ENCODE measurements around the gene INO80B.
"Not testable (repeated sequence)": the region's sequence is repeated elsewhere in the genome, so short reads cannot be mapped to it uniquely, and the experiment has no call there.

The INO80B gene

GRCh38 chr2:74425523-74425922 is 29.4 kb upstream of the INO80B start:
- FAIRE-seq: no peak

DNA sequence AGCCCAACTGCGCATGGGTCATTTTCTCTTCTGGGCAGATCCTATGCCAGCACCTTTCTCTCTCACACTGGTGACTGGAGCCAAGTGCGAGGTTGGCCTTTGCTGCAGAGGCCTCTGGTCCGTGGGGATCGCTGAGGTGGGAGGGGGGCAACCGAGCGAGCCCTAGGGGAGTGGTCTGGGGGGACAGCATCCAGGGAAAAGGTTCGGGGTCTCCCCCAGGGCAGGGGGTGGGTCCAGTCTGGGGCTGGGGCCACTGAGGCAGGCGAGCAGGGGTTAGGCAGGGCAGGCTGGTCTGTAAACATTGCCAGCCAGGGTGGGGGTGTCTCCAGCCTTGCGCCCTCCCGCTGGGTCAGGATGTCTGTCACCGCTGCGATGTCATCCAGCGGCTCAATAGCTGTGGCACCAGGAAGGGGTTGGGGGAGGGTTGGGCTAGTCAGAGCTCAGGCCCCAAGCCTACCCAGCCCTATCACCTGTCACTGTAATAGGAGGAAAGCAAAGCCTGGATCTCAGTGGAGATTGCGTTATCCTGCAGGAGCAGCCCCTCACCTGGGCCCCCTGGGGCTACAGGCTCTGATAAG is 28.6 kb upstream of the INO80B start:
- DNase-seq (ENCODE audit: low spot score) (no peak), FAIRE-seq (no peak)

More at GRCh38 chr2:74425523-74425922, 29.4 kb upstream of the INO80B start:
- peak; percentile 66 for DNase-seq (ENCODE audit: low spot score)

DNA sequence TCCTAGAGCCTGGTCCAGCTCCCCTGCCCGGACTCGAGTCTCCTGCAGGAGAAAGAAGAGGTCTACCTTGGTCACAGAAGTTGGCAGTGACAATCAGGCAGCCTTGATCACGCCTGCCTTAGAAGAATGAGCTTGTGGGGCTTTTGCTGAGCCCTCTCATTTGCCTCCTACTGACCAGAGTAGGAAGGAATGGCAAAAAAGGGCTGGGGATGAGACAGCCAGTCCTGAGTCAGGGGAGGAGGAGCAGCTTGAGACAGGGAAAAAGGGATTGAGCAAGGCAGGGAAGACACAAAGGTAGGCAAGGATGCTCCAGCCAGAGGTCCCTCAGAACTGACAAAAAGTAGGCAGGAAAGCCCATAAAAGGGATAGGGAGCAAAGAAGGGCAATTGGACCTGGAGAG is 27.3 kb upstream of the INO80B start:
- FAIRE-seq: no peak

GRCh38 chr2:74428675-74429074 is 26.2 kb upstream of the INO80B start:
- DNase-seq (ENCODE audit: low spot score): no peak
- no peak for FAIRE-seq

More for the DNA sequence above, 27.3 kb upstream of the INO80B start:
- no peak for DNase-seq (ENCODE audit: low spot score)

- FAIRE-seq: no peak
- no peak for DNase-seq (ENCODE audit: low spot score)
These were observed 25.1 kb upstream of the INO80B start for GRCh38 chr2:74429487-74430451.

DNA sequence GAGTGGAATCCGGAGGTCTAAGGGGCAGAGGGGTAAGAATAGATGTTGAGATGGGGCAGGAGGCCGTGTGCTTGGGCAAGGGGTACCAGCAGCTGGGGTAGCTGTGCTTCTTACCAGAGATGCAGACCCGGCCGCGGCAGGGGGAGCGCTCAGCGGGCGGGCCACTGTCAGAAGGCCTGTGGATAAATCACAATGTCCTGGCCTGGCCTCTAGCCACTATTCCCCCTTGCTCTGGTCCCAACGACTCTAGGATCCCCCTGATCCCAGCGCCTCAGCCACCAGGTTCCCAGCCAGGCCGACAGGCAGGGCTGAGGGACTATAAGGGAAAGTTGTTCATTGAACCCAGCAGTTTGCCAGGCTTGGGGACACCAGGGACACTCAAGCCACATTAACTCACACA is 24.4 kb upstream of the INO80B start:
- FAIRE-seq (no peak), DNase-seq (ENCODE audit: low spot score) (no peak)

- no peak for FAIRE-seq
- no peak for DNase-seq (ENCODE audit: low spot score)
These were observed 18.6 kb upstream of the INO80B start for GRCh38 chr2:74436111-74436805.

DNA sequence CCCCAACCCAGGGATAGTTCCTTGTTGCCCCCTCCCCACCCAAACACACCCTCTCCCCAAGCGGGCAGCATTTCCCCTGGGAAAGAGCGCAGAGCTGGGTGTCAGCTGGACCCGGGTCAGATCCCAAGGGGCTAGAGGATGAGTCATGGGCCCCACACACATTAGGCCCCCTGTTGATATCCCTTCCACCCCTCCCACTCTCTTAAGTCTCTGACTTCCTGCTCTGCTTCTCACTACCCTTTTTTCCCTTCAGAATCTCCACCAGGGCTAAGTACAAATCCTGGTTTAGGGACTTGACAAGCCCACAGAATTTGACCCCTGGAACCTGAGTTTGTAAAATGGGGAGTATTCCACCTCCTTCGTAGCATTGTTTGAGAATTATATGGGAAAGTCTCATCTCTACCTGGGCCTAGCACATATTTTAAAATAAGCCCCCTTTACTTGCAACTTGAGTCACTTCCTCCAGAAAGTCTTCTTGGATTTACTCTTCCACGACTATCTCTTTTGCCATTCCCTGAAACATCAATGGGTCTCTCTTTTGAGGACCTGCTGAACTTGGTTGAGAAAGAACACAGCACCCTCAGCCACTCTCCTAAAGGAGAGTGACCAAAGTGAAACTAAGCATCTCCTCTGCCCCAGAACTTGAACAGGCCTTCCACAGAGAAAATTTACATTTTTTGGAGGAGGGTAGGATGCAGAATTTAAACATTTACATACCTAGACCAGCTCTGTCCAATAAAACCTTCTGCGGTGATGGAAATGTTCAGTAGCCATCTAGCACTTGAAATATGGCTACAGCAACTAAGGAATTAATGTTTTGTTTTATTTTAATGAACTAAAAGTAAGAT is 17.8 kb upstream of the INO80B start:
- DNase-seq (ENCODE audit: low spot score): no peak
- no peak for FAIRE-seq

DNA sequence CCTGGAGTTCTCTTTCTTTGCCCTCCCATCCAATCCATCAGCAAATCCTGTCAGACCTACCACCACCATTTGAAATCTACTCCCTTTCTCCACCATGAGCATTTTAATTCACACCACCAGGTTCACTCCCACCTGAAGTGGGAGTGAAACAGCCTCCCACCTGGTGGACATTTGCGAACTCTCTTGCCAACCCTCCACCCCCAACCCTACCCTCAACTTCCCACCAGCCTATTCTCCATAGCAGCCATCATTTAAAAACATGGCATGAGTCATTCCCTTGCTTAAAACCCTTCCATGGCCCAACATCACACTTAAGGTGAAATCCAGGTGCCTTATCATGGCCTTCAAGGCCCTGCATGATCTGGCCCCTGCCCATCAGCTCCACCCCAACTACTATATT is 16.6 kb upstream of the INO80B start:
- FAIRE-seq: no peak

DNA sequence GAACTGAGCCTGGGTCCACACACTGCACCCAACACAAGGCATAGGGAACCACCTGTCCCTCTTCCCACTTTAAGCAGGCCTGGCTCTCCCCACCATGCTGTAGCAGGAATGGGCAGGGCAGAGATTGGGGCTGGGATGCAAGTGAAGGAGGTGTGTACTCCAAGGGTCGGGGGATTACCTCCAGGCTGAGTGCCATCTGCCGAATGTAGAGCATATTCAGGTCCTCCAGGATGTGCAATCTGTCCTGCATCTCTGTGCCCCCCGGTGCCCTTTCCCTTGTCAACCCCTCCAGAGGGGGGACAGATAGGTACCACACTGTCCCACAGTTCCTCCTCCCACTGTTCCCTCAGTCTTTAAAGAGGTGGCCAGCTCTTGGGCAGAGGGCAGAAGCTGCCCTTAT is 15.5 kb upstream of the INO80B start:
- DNase-seq (ENCODE audit: low spot score) (no peak), FAIRE-seq (no peak)

More for the DNA sequence above, 16.6 kb upstream of the INO80B start:
- no peak for DNase-seq (ENCODE audit: low spot score)

- FAIRE-seq (no peak), DNase-seq (ENCODE audit: low spot score) (no peak)
These were observed 15.0 kb upstream of the INO80B start for GRCh38 chr2:74439803-74440377.

DNA sequence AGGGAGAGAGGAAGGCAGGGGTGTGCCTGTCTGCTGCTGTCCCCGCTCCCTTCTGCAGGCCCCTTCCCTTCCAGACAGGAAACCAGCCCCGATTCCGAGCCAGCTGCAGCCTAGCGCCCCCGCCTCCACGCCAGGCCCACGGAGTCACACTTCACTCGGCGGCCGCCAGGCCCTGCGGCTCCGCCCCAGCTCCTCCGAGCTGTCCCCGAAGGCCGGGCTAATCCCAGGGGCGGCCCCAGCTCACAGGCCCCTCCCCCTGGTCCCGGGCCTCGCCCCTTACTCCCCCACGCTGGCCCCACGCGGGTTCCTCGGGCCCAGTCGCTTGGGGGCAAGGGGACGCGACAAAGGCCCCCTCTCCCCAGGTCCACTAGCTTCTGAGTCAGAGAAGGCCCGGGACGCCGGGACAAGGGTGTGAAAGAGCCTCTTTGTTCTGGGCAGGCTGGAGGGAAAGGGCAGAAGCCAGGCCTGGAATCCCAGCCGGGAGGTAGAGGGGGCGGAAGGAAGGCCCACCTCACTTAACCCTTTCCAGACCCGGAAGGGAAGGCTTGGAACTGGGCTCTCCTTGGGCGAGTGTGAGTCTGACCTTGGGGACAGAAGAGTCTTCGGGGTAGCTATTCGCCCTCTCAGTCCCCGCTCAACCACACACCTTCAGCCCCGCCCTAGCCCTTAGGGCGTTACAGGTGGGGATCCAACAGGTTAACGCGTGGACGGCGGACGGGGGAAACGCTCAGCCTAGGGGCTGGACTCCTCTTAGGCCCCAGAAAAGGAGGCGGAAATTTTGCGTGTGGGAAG is 14.3 kb upstream of the INO80B start:
- peak; percentile 53 for FAIRE-seq
- DNase-seq (ENCODE audit: low spot score): peak; percentile 76

GRCh38 chr2:74441170-74441689 is 13.7 kb upstream of the INO80B start:
- FAIRE-seq: no peak
- no peak for DNase-seq (ENCODE audit: low spot score)

- DNase-seq (ENCODE audit: low spot score): peak; percentile 84
- FAIRE-seq: peak; percentile 89
These were observed 13.0 kb upstream of the INO80B start, which contains the start of gene RTKN for GRCh38 chr2:74441690-74442482. Gene RTKN, minus strand, starts transcription at chr2:74441937. Its CDS starts 121 bp downstream, at chr2:74441816.

- FAIRE-seq; DNase-seq (ENCODE audit: low spot score): not testable (repeated sequence)
These were observed 12.2 kb upstream of the INO80B start for GRCh38 chr2:74442483-74443297.

DNA sequence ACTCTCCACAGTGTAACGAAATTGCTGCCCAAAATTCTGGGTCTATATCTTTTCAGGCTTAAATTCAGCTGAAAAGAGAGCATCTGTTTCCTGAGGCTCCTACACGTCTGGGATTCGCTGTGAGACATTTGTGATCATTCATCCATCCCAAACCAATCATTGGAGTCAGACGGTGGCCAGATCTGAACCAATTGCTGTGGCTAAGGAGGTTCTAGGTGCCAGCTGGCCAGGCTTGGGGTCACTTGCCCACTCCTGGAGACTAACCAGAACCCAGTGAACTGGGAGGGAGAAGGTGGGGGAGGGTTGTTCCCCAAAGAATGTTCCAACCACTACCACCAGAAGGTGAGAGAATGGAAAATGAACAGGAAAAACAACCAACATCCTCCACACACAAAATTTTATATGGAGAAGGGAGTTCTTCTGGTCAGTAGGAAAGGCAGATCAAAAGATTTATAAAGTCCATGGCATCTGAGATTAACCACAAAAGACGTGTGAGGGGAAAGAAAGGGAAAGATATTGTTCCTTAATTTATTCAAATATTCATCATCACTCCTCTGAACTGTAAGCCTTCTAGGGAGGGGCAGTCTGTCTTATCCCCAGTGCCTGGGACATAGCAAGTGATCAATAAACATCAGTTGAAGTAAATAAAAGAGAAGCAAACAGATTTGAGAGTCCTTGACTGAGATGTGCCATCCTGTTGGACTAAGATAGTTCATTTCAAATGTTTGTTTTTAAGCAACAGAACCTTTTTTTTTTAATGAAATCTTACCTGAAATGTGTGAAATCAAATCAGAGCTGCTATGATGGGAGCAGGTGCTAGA is 10.2 kb upstream of the INO80B start:
- DNase-seq (ENCODE audit: low spot score): no peak
- no peak for FAIRE-seq

Data from RCC 7860 (cell line).